OCI-LY7 (cell line): ENCODE data around the gene USP32. TPM values are rescaled to one million over a fixed set of nuclear protein-coding genes. Genes with fewer than 3 reads are reported as not detected.

Experiments used
- BruUV-seq: library from RNA; stranded (reverse); fragments of 400-500 nt; replicated peaks from 2 replicates; lab custom pipeline; 2021; lab: Mats Ljungman, UMichigan
- CTCF ChIA-PET: fragments of 300-600 bp; sonication (Branson Sonifier 250); formaldehyde crosslinking; loops from one replicate; lab custom pipeline; 2022; ENCODE audit warnings: antibody characterized with exemption; ENCODE audit not compliant: unreplicated experiment; lab: Charles Lee
- POLR2A ChIA-PET: fragments of 300-600 bp; sonication (Branson Sonifier 250); formaldehyde crosslinking; loops from one replicate; lab custom pipeline; 2022; ENCODE audit warnings: antibody characterized with exemption; lab: Charles Lee
- DNase-seq: peaks from one replicate; pipeline ENCODE4 v3.0.0-alpha.2; 2015; ENCODE audit warnings: low spot score
- H2AFZ ChIP-seq: fragments of 200-600 bp; sonication (generic), shearing (Covaris generic); 2 replicates; pipeline ENCODE4 v1.6.1; 2014; ENCODE audit warnings: mild to moderate bottlenecking, antibody characterized with exemption, low read length, moderate library complexity
- H3K27ac ChIP-seq: fragments of 200-600 bp; sonication (generic); 2 replicates; pipeline ENCODE4 v1.5.1; 2014; ENCODE audit warnings: mixed run types, low read depth, mild to moderate bottlenecking, moderate library complexity, low read length, inconsistent platforms; ENCODE audit not compliant: poor library complexity, severe bottlenecking
- H3K36me3 ChIP-seq: fragments of 200-600 bp; sonication (generic); 2 replicates; pipeline ENCODE4 v1.6.1; 2014; ENCODE audit warnings: mild to moderate bottlenecking, antibody characterized with exemption, low read length, moderate library complexity, mixed read lengths; ENCODE audit not compliant: insufficient read depth
- H3K4me1 ChIP-seq: fragments of 200-600 bp; sonication (generic); 2 replicates; pipeline ENCODE4 v1.5.1; 2014; ENCODE audit warnings: mild to moderate bottlenecking, low read length; ENCODE audit not compliant: insufficient read depth, poor library complexity, severe bottlenecking
- H3K4me2 ChIP-seq: fragments of 200-600 bp; sonication (generic); 2 replicates; pipeline ENCODE4 v1.6.1; 2014; ENCODE audit warnings: mild to moderate bottlenecking, low read length
- H3K4me3 ChIP-seq: fragments of 200-600 bp; sonication (generic); 2 replicates; pipeline ENCODE4 v1.5.1; 2014; ENCODE audit warnings: mild to moderate bottlenecking, low read depth, low read length; ENCODE audit not compliant: poor library complexity, severe bottlenecking
- H3K79me2 ChIP-seq: fragments of 200-600 bp; sonication (generic); 2 replicates; pipeline ENCODE4 v1.6.1; 2016; ENCODE audit warnings: low read depth, mild to moderate bottlenecking, low read length, moderate library complexity, mixed read lengths; ENCODE audit not compliant: insufficient read depth
- H3K9me2 ChIP-seq: fragments of 200-600 bp; sonication (generic); 2 replicates; pipeline ENCODE4 v1.6.1; 2016; ENCODE audit warnings: mild to moderate bottlenecking, low read length, mixed read lengths; ENCODE audit not compliant: insufficient read depth
- H3K9me3 ChIP-seq: fragments of 200-600 bp; sonication (generic); 2 replicates; pipeline ENCODE4 v1.6.1; 2014; ENCODE audit warnings: mild to moderate bottlenecking, mixed run types, low read length, mixed read lengths
- H4K20me1 ChIP-seq: fragments of 200-600 bp; sonication (generic); 2 replicates; pipeline ENCODE4 v1.6.1; 2014; ENCODE audit warnings: mild to moderate bottlenecking, antibody characterized with exemption, low read length, moderate library complexity, mixed read lengths; ENCODE audit not compliant: insufficient read depth
- EZH2phosphoT487 ChIP-seq: fragments of 200-600 bp; sonication (generic); IDR thresholded peaks from 2 replicates; pipeline ENCODE4 v1.6.1; 2018; ENCODE audit warnings: low read depth, borderline replicate concordance, mild to moderate bottlenecking, mixed run types, antibody characterized with exemption, low read length, moderate library complexity, mixed read lengths
- intact Hi-C: fragments of 100-400 bp; cut with micrococcal nuclease; formaldehyde crosslinking; loops from one replicate; pipeline ENCODE4 v1.10.0; 2022; ENCODE audit not compliant: unreplicated experiment
- total RNA-seq, 2 experiments: library from RNA; depleted of rRNA in 1 of 2; stranded (reverse); fragments of >200 nt in 1 of 2; shearing (Covaris generic) in 1 of 2; gene quantifications; 2 replicates each; pipeline ENCODE4 v1.2.3, GENCODE V29; 2014 to 2022
- TF ChIP-seq, protein P1 (sequence below): fragments of 200-600 bp; sonication (generic); conservative IDR thresholded peaks from 2 replicates; pipeline ENCODE4 v1.5.1; 2014; ENCODE audit warnings: mild to moderate bottlenecking, antibody characterized with exemption, low read length, moderate library complexity, mixed read lengths

USP32 gene
- total RNA-seq, 2 experiments from 2014 or later = 16.9 to 28.0 TPM

DNA sequence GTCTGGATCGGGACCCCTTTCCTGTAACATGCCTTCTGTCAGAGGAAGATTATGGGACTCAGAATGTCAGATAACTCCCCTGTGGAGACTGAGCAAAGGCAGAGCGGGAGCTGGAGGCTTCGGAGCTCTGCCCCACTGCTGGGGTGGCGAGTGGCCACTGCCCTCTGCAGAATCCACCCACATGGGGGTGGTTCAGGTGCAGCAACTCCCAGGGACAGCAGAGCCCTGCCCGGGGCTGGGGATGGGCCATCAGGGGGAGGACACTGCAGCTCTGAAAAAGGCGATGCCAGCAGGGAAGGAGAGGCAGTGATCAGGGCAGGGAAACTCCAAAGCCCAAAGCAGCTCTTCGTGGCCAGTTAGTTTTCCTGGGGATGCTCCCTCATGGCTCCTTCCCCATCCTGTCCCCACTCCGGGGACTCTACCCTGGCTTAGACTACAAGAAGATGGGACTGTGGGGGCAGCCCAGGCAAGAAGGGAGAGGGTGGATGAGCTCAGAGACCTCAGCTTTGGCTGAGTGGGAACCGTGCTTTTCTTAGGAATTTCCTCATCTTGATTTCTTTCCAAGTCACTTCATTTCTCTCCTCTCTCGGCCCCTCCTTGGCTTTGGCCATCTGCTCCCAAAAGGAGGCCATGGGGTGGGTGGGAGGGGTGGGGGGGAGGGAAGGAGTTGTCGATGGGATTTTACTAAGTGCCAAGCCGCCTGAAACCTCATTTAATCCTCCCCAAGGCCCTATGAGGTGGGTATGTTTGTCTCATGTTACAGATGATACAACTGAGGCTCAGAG lies 238.1 kb downstream of the USP32 start:
- Histone ChIP-seq H3K4me3 (no peak overlapping the region), H3K9me2 (no peaks in the 10 kb centered on the region), H2AFZ (no peak overlapping the region), H3K4me1 (peaks cover 9% of the 10 kb centered on the region), H3K27ac (no peak overlapping the region), H3K4me2 (no peak overlapping the region), H3K79me2 (no peaks in the 10 kb centered on the region), H4K20me1 (no peaks in the 10 kb centered on the region), H3K36me3 (no peaks in the 10 kb centered on the region), H3K9me3 (no peaks in the 10 kb centered on the region)
- CTCF ChIA-PET = no interaction called here
- intact Hi-C loops = no loop called here
- no peak for DNase-seq
- POLR2A ChIA-PET = no interaction called here
- TF ChIP-seq, protein P1, sequence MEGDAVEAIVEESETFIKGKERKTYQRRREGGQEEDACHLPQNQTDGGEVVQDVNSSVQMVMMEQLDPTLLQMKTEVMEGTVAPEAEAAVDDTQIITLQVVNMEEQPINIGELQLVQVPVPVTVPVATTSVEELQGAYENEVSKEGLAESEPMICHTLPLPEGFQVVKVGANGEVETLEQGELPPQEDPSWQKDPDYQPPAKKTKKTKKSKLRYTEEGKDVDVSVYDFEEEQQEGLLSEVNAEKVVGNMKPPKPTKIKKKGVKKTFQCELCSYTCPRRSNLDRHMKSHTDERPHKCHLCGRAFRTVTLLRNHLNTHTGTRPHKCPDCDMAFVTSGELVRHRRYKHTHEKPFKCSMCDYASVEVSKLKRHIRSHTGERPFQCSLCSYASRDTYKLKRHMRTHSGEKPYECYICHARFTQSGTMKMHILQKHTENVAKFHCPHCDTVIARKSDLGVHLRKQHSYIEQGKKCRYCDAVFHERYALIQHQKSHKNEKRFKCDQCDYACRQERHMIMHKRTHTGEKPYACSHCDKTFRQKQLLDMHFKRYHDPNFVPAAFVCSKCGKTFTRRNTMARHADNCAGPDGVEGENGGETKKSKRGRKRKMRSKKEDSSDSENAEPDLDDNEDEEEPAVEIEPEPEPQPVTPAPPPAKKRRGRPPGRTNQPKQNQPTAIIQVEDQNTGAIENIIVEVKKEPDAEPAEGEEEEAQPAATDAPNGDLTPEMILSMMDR = no peak
- no peak for TF ChIP-seq EZH2phosphoT487
- no TSS peak for BruUV-seq

DNA sequence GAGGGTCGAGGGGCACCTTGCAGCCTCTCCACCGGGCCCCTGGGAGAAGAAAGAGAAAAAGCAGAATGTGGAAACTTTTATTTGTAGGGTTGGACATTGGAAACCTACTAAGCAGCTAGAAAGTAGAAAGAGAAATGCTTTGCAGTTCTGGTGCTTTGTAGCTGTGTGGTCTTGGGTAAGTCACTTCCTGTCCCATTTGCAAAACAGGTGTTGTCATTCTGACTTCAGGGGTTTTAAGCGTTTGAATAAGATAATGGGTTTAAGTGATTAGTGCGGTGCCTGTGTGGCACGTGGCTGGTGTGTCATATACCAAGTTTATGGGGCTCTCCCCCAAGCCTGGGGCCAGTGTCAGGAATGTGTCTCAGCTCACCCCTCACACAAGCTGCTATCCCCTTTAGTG lies 240.6 kb downstream of the USP32 start:
- Histone ChIP-seq H3K36me3 (no peaks in the 10 kb centered on the region), H3K79me2 (no peaks in the 10 kb centered on the region), H3K27ac (no peak overlapping the region), H3K4me1 (peaks cover 9% of the 10 kb centered on the region), H3K4me2 (peak overlapping the region; percentile 51), H3K9me2 (no peaks in the 10 kb centered on the region), H4K20me1 (no peaks in the 10 kb centered on the region), H3K4me3 (no peak overlapping the region), H2AFZ (peak overlapping the region; percentile 92), H3K9me3 (no peaks in the 10 kb centered on the region)
- intact Hi-C loops = no loop called here
- TF ChIP-seq, protein P1 = no peak
- TF ChIP-seq EZH2phosphoT487 = no peak
- BruUV-seq = no TSS peak
- peak; percentile 51 for DNase-seq
- POLR2A ChIA-PET = interaction anchor here (0.5 to 1.1 kb wide), 2 partner anchors 10 to 13 kb away, joined by 3 read pairs; no protein-coding TSS in a partner anchor
- CTCF ChIA-PET = no interaction called here
